Activated CD4-positive, CD25-positive, alpha-beta regulatory T cell (primary cell): ENCODE results near the gene CHST11.

ENCODE experiments used
- DNase-seq, 4 experiments: peaks; one replicate each; lab custom pipeline; 2025; lab: John Stamatoyannopoulos, UW

CHST11 gene

DNA sequence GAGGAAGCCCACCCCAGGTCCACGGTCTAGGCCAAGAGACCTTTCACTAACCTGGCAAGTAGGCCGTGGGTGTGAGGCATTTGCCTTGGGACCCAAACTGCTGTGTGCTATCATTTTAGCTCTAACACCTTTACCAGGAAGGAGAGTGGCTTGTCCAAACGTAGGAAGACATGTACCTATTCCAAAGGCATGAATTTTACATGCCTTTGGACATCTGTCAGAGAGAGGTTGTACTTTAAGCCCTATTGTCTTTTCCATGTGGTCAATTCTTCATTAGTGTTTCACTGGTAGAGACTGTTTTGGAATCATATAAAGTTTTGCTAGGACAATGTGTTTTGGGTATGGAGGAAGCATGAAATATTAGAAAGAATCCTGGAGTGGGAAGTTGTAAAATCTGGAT is 352.5 kb downstream of the CHST11 start:
- no peak for DNase-seq

DNA sequence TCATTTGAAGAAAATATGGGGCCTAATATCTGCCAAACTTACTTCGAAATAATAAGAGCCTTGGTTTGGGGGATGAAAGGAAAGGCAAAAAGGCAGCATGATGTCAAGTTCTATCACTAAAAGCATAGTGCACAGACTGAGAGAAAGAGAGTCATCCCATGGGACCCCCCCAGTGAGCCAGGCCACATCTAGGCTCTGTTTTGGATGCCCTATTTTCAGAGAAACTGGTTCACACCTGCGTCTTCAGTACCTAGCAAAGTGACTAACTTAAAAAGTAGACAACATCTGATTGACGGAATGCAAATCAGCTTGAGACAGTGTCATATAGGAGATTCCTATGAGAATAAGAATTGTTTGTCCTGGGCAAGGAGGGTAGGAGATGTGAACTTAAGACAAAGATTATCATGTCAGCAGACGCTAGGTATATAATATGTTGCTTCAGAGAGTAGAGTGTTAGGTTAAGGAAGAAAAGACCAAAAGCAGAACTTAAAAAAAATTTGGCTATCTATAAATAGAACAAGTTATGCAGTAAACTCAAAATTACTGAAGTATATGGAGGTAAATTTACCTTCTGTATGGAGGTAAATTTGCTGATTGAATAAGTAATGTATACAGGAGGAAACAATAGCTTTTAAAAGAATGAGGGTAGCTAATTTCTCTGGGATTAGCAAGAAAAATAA is 353.1 kb downstream of the CHST11 start:
- DNase-seq, result no peak
